Smooth muscle cell (in vitro differentiated cells): ENCODE data around the gene MYH4. TPM values are rescaled to one million over a fixed set of nuclear protein-coding genes. Genes with fewer than 3 reads are reported as not detected.

Experiments
- DNase-seq: peaks from one replicate; lab custom pipeline; 2025; ENCODE audit not compliant: unreplicated experiment; lab: John Stamatoyannopoulos, UW
- H2AFZ ChIP-seq: fragments of 200-600 bp; sonication (generic); 2 replicates; pipeline ENCODE4 v1.6.0; 2016; ENCODE audit warnings: antibody characterized with exemption, low read depth, mild to moderate bottlenecking
- H3F3A ChIP-seq: fragments of 200-600 bp; sonication (generic); 2 replicates; pipeline ENCODE4 v1.6.0; 2017; ENCODE audit warnings: antibody characterized with exemption, low read depth
- H3K27ac ChIP-seq: fragments of 200-600 bp; sonication (generic); 2 replicates; pipeline ENCODE4 v1.5.1; 2016; ENCODE audit warnings: low read depth, mild to moderate bottlenecking
- H3K27me3 ChIP-seq: fragments of 200-600 bp; sonication (generic); 2 replicates; pipeline ENCODE4 v1.6.1; 2016; ENCODE audit warnings: low read depth, mild to moderate bottlenecking
- H3K36me3 ChIP-seq: fragments of 200-600 bp; sonication (generic); 2 replicates; pipeline ENCODE4 v1.5.1; 2016; ENCODE audit warnings: low read depth
- H3K4me1 ChIP-seq: fragments of 200-600 bp; sonication (generic); 2 replicates; pipeline ENCODE4 v1.5.1; 2016; ENCODE audit warnings: low read depth
- H3K4me2 ChIP-seq: fragments of 200-600 bp; sonication (generic); 2 replicates; pipeline ENCODE4 v1.6.0; 2016; ENCODE audit warnings: mild to moderate bottlenecking
- H3K4me3 ChIP-seq: fragments of 200-600 bp; sonication (generic); 2 replicates; pipeline ENCODE4 v1.5.1; 2016; ENCODE audit warnings: mild to moderate bottlenecking
- H3K79me2 ChIP-seq: fragments of 200-600 bp; sonication (generic); 2 replicates; pipeline ENCODE4 v1.6.0; 2016; ENCODE audit warnings: low read depth, mild to moderate bottlenecking
- H3K9ac ChIP-seq: fragments of 200-600 bp; sonication (generic); 2 replicates; pipeline ENCODE4 v1.6.0; 2016; ENCODE audit warnings: low read depth
- H3K9me3 ChIP-seq: fragments of 200-600 bp; sonication (generic); replicated peaks from 2 replicates; pipeline ENCODE4 v1.5.1; 2016; ENCODE audit warnings: low read depth
- H4K20me1 ChIP-seq: fragments of 200-600 bp; sonication (generic); 2 replicates; pipeline ENCODE4 v1.6.0; 2016; ENCODE audit warnings: low read depth
- CTCF ChIP-seq: fragments of 200-600 bp; sonication (generic); IDR thresholded peaks from 2 replicates; pipeline ENCODE4 v1.5.1; 2017; ENCODE audit warnings: borderline replicate concordance, mild to moderate bottlenecking, antibody characterized with exemption; ENCODE audit not compliant: insufficient read depth, poor library complexity, severe bottlenecking
- WGBS: methylation state at CpG from one replicate; pipeline ENCODE4 v1.1.7; 2016; ENCODE audit warnings: low lambda C conversion rate; 5-methylcytosine and 5-hydroxymethylcytosine counted together
- polyA plus RNA-seq: library from polyadenylated mRNA; unstranded; fragments of >200 nt; fragmentation: Nextera tagmentation; extraction: Ambion mirVana; gene quantifications from 2 replicates; pipeline ENCODE4 v1.2.1, GENCODE V29; 2016
- total RNA-seq: library from RNA; depleted of rRNA; stranded (reverse); fragments of >200 nt; gene quantifications from 2 replicates; pipeline ENCODE4 v1.2.3, GENCODE V29; 2014

Gene MYH4
- total and polyA plus RNA-seq, 2 experiments from 2014 or later: not detected

- no peaks in the 10 kb centered on the region for H3K27me3 ChIP-seq
- no peaks in the 10 kb centered on the region for H3K79me2 ChIP-seq
- no peak overlapping the region for H3K27ac ChIP-seq
- no peaks in the 10 kb centered on the region for H3K4me1 ChIP-seq
- H3K9ac ChIP-seq: no peak overlapping the region
- no peak overlapping the region for H2AFZ ChIP-seq
- no peaks in the 10 kb centered on the region for H3K9me3 ChIP-seq
- no peak overlapping the region for H3K4me2 ChIP-seq
- no peak for TF ChIP-seq CTCF
- no peaks in the 10 kb centered on the region for H3K36me3 ChIP-seq
- no peaks in the 10 kb centered on the region for H3F3A ChIP-seq
- DNase-seq: no peak
- no peak overlapping the region for H3K4me3 ChIP-seq
- H4K20me1 ChIP-seq: no peaks in the 10 kb centered on the region
Measured at GRCh38 chr17:10403589-10403988, 65.8 kb downstream of the MYH4 start.

DNA sequence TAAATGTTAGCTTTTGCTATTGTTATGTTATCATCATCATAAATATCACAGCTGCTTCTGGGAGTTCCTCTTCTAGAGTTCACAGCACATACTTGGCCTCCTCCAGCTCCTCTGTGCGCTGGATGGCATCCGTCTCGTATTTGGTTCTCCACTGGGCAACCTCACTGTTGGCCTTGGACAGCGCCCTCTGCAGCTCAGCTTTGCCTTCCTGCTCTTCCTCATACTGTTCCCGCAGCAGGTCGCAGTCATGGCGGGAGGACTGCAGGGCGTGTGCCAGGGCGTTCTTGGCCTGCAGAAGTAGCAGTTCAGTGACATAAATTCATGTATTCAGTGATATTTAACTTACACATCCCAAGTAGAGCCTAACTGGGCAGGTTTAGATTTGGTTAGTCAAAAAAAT, 71.0 kb downstream of the MYH4 start:
- no peaks in the 10 kb centered on the region for H4K20me1 ChIP-seq
- no peak overlapping the region for H3K4me2 ChIP-seq
- no peaks in the 10 kb centered on the region for H3F3A ChIP-seq
- H2AFZ ChIP-seq: no peak overlapping the region
- no peaks in the 10 kb centered on the region for H3K36me3 ChIP-seq
- no peaks in the 10 kb centered on the region for H3K4me1 ChIP-seq
- TF ChIP-seq CTCF: no peak
- H3K27ac ChIP-seq: no peak overlapping the region
- H3K79me2 ChIP-seq: no peaks in the 10 kb centered on the region
- H3K9ac ChIP-seq: no peak overlapping the region
- no peaks in the 10 kb centered on the region for H3K9me3 ChIP-seq
- no peak for DNase-seq
- no peak overlapping the region for H3K4me3 ChIP-seq
- 73% methylated on average over 9 of the region's 9 CpGs for WGBS
- no peaks in the 10 kb centered on the region for H3K27me3 ChIP-seq

DNA sequence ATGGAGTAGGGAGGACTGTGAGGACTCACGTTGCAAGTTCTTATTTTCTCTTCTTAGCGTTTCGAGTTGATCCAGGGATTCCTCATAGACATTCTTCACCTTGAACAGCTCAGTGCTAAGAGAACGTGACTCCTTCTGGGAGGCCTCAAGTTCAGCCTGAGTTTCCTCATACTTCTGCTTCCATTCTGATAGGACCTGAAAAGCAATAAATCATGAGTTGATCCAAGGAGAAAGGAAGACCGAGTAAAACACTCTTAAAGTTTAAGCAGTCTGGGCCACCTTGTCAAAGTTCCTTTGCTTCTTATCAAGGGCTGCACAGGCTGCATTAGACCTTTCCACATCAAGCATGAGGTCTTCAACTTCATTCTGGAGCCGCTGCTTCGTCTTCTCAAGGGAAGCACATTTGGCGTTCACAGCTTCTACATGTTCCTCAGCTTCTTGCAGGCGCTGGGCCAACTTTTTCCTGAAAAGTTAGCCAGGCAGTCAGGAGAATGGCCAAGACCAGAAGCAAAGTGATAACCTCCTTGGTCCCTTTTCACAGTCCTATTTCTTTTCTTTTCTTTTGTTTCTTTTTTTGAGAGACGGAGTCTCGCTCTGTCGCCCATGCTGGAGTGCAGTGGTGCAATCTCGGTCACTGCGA, 72.7 kb downstream of the MYH4 start:
- no peak overlapping the region for H3K9ac ChIP-seq
- H2AFZ ChIP-seq: no peak overlapping the region
- no peak overlapping the region for H3K4me2 ChIP-seq
- H3K4me3 ChIP-seq: no peak overlapping the region
- peaks cover 6% of the 10 kb centered on the region for H3K27me3 ChIP-seq
- H4K20me1 ChIP-seq: no peaks in the 10 kb centered on the region
- H3K27ac ChIP-seq: no peak overlapping the region
- H3K79me2 ChIP-seq: no peaks in the 10 kb centered on the region
- no peaks in the 10 kb centered on the region for H3K9me3 ChIP-seq
- H3K36me3 ChIP-seq: no peaks in the 10 kb centered on the region
- no peak for DNase-seq
- WGBS: 88% methylated on average over 14 of the region's 14 CpGs
- H3K4me1 ChIP-seq: no peaks in the 10 kb centered on the region
- H3F3A ChIP-seq: no peaks in the 10 kb centered on the region
- TF ChIP-seq CTCF: no peak

GRCh38 chr17:10394201-10394887, 75.0 kb downstream of the MYH4 start:
- Histone ChIP-seq H3K79me2 (no peaks in the 10 kb centered on the region), H3K27me3 (peaks cover 6% of the 10 kb centered on the region), H3K4me1 (no peaks in the 10 kb centered on the region), H2AFZ (no peak overlapping the region), H3K4me3 (no peak overlapping the region), H3F3A (no peaks in the 10 kb centered on the region), H3K36me3 (no peaks in the 10 kb centered on the region), H3K27ac (no peak overlapping the region), H3K4me2 (no peak overlapping the region), H3K9me3 (no peaks in the 10 kb centered on the region), H3K9ac (no peak overlapping the region), H4K20me1 (no peaks in the 10 kb centered on the region)
- no peak for TF ChIP-seq CTCF
- no peak for DNase-seq
- 83% methylated on average over 6 of the region's 6 CpGs for WGBS
